ENCODE results near the gene TSPAN33.

DNA sequence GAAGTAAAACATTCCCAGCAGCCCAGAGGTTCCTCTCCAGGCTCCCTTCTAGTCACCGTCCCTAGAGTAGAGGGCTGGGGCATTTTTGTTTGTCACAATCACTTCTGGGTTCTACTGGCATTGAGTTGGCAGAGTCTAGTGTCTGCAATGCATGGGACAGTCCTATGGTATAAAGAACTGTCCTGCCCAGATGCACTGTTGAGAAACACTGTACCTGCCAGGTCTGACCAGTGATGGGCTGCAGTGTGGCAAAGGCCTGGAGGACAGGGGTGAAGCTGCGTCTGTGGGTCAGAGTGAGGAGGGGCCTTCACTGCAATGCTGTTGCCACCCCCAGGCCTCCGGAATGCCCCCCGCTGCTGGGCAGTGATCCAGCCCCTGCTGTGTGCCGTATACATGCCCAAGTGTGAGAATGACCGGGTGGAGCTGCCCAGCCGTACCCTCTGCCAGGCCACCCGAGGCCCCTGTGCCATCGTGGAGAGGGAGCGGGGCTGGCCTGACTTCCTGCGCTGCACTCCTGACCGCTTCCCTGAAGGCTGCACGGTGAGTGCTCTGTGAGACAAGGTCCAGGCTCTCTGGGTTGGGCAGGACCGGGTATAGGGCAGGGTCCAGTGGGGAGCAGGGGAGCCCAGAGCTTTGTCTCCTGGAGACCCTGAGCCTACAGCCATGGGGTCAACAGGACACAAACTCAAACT, 58.7 kb downstream of the TSPAN33 start:
- TF ChIP-seq RFX5 (IDR thresholded peaks at IDR 0.05; ENCODE audit: low read depth, low read length) (no peak), DMBX1 (CRISPR knock-in tag; IDR thresholded peaks at IDR 0.05; ENCODE audit: borderline replicate concordance) (no peak), KLF10 (CRISPR knock-in tag; IDR thresholded peaks at IDR 0.05) (no peak), EZH2 (IDR thresholded peaks at IDR 0.05; ENCODE audit: borderline replicate concordance, low read depth, low read length) (no peak)
- TF ChIP-seq, protein P1, sequence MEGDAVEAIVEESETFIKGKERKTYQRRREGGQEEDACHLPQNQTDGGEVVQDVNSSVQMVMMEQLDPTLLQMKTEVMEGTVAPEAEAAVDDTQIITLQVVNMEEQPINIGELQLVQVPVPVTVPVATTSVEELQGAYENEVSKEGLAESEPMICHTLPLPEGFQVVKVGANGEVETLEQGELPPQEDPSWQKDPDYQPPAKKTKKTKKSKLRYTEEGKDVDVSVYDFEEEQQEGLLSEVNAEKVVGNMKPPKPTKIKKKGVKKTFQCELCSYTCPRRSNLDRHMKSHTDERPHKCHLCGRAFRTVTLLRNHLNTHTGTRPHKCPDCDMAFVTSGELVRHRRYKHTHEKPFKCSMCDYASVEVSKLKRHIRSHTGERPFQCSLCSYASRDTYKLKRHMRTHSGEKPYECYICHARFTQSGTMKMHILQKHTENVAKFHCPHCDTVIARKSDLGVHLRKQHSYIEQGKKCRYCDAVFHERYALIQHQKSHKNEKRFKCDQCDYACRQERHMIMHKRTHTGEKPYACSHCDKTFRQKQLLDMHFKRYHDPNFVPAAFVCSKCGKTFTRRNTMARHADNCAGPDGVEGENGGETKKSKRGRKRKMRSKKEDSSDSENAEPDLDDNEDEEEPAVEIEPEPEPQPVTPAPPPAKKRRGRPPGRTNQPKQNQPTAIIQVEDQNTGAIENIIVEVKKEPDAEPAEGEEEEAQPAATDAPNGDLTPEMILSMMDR (IDR thresholded peaks at IDR 0.05 in 2 of 3, conservative IDR thresholded peaks at IDR 0.05 in 1 of 3; ENCODE audit: insufficient read depth in 2 of 3, low read depth in 1 of 3, low read length in 3 of 3): no peak

Measured in K562 (cell line).